HL-60/S4 (cell line): Measurements from ENCODE around the gene BIRC7.

Source experiments
- in situ Hi-C: fragments of 300-500 bp; cut with MboI; formaldehyde crosslinking; loops from 2 replicates; pipeline ENCODE4 v1.14.3; 2022; ENCODE audit warnings: low sequenced_read_pairs

Gene BIRC7, protein sequence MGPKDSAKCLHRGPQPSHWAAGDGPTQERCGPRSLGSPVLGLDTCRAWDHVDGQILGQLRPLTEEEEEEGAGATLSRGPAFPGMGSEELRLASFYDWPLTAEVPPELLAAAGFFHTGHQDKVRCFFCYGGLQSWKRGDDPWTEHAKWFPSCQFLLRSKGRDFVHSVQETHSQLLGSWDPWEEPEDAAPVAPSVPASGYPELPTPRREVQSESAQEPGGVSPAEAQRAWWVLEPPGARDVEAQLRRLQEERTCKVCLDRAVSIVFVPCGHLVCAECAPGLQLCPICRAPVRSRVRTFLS

GRCh38 chr20:63235399-63235983, at the start of gene BIRC7:
Gene BIRC7, plus strand, starts transcription at chr20:63235905. Its CDS starts 192 bp downstream, at chr20:63236097.
- in situ Hi-C loops: no loop called here

GRCh38 chr20:63186084-63186483, 49.6 kb upstream of the BIRC7 start:
- in situ Hi-C loops: no loop called here

GRCh38 chr20:63186528-63187316, 49.0 kb upstream of the BIRC7 start:
- in situ Hi-C loops: no loop called here

DNA sequence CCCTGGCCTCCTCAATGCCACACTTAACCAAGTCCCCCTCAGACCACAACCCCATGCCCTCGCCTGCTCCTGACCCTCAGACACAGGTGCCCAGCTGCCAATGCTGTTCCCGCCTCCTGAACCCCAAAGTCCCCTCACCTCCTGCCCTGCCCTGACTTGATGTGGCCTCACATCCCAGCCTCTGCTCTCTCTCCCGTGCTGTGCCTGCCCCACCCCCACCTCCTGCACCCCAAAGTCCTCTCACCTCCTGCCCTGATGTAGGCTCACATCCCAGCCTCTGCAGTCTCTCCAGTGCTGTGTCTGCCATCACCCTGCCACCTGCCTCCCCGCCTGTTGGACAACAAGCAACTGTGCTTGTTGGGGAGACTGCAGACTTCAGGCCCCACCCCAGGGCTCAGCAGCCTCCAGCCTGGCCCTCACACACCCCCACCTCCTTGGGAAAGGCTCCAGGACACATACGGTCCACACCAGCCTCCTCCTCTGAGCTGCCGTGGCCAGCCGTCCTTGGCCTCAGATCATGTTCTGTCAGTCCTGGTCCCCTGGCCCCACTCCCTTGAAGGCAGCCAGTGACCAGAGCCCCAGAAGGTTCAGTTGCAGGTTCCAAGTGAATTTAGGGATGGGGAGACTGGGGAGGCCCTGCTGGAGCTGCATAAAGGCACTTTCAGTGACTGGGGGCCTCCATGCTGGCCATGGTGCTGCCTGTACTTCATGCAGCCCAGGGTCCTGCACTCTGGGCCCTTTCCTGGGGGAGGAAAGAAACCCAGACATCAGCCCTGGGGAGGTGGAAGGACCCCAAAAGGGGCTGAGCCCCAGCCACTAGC, 48.2 kb upstream of the BIRC7 start:
- in situ Hi-C loops: no loop called here

DNA sequence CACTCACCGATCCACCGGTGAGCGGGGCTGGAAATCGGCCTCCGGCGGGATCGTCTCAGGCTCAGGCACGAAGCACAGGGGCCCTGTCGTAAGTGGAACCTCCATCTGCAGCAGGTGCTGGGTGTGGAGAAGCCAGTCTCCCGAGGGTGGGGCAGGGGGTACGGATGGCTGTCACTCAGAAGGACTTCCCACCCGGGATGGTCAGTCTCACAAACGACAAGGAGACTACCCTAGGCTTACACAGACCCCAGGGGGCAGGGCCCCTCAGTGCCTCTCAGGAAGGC, 47.6 kb upstream of the BIRC7 start:
- in situ Hi-C loops: no loop called here

GRCh38 chr20:63188641-63189321, 46.9 kb upstream of the BIRC7 start:
- in situ Hi-C loops: no loop called here

- in situ Hi-C loops: no loop called here
Measured at GRCh38 chr20:63189322-63189642, 46.4 kb upstream of the BIRC7 start.

- in situ Hi-C loops: no loop called here
Measured at GRCh38 chr20:63189846-63190559, 45.7 kb upstream of the BIRC7 start.

DNA sequence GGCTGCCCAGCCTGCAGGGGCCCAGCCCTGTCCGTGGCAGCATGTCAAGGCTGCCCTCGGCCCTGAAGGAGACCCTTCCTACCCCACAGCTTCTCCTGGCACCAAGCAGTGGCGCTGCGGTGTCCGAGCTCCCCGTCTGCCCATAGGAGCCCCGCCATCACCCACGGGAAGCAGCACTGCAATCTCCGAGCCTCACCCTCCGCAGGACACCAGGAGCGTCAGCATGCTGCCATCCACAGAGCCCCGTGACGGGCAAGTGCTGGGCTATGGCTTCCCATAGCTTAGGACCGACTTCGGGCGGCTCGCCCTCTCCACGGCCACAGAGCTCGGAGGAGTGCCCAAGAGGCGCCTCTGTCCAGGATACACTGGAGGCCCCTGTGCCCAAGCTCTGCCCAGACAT, 44.9 kb upstream of the BIRC7 start:
- in situ Hi-C loops: no loop called here

DNA sequence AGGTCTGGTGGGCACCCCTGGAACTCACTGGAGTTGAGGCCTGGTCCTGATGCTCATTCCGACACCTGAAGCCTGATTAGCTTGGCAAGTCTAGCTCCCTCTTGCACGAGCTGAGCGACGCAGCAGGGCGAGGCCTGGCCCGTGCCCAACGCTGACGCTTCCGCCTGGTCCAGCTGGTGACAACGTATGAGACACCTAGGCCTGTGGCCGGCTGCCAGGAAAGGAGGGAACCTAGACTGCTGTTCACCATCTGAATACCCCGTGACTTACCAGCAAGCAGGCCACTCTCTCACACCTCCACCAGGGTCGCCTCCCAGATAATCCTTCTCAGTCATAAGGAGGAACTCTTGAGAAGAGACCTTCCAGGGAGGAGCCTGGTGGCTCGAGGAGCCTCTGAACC, 44.3 kb upstream of the BIRC7 start:
- in situ Hi-C loops: no loop called here

DNA sequence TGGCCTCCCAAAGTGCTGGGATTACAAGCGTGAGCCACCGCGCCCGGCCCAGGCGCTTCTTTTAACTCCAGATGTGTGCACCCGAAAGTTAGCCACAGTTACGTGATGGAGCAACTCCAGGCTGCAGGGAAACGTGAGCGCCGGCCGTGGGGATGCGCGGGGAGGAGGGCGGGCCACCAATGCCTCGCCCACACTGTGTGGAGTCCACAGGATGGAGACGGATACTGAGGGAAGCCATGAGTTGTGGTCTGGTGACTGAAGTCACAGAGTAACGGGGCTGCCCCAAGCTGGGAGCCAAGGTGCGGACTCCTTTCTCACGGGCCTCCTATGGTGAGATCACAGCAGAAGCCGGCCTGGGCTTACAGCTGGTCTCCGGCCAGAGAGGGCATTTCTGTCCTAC, 43.0 kb upstream of the BIRC7 start:
- in situ Hi-C loops: no loop called here

- in situ Hi-C loops: no loop called here
Measured at GRCh38 chr20:63194007-63194796, 41.5 kb upstream of the BIRC7 start.

GRCh38 chr20:63194797-63195173, 40.9 kb upstream of the BIRC7 start:
- in situ Hi-C loops: no loop called here

DNA sequence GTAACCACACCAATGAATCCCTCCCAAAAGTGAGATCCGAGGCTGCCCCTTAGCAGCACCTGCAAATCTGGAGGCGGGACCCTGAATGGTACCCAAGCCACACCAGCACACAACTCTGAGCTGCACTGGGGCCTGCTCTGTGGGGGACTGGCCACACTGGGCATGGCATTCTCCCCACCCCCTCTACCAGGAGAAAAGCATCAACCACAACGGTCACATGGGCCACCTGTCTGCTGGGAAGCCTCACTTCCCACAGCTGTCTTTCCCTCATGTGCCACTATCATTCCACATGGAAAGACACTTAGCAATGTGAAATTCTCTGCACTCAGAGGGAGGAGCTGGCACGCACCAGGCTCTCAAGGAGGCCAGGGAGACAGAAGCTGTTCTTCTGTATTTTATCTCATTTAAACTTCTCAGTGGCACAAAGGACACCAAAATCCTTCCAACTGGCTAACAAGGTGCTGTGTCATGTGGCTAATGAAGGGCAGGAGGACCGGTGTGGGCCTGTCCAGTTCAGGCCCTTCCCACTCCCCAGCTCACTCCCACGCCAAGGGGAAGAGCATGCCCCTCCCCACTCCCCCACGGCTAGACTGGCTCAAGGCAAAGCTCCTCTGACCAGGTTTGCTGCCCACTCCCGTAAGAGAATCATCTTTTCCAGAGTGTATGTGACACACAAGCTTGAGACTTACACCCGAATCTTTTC, 38.8 kb upstream of the BIRC7 start:
- in situ Hi-C loops: no loop called here

DNA sequence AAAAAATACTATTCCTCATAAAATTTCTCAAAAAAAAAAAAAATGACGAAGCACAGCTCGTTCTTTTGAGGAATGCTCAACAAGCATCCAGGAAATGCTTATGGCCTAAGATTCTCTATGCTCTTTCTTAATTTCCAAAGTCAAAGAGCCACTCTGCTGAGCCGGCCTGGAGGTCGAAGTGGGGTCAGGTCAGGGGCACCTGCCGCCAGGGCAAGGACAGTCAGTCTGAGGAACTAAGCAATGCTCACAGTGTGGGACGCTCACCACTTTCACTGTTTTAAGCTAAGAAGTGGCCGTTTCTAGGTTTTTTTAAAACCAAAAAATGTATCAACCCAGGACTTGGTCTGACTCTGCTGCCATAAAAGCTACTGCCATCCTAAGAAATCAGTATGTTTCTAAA, 37.1 kb upstream of the BIRC7 start:
- in situ Hi-C loops: no loop called here

GRCh38 chr20:63202021-63202420, 33.7 kb upstream of the BIRC7 start:
- in situ Hi-C loops: no loop called here

- in situ Hi-C loops: no loop called here
Measured at GRCh38 chr20:63202811-63203526, 32.7 kb upstream of the BIRC7 start.

GRCh38 chr20:63204362-63204761, 31.3 kb upstream of the BIRC7 start:
- in situ Hi-C loops: no loop called here
